ENCODE results near the gene RLBP1.

- TF ChIP-seq, protein P1, sequence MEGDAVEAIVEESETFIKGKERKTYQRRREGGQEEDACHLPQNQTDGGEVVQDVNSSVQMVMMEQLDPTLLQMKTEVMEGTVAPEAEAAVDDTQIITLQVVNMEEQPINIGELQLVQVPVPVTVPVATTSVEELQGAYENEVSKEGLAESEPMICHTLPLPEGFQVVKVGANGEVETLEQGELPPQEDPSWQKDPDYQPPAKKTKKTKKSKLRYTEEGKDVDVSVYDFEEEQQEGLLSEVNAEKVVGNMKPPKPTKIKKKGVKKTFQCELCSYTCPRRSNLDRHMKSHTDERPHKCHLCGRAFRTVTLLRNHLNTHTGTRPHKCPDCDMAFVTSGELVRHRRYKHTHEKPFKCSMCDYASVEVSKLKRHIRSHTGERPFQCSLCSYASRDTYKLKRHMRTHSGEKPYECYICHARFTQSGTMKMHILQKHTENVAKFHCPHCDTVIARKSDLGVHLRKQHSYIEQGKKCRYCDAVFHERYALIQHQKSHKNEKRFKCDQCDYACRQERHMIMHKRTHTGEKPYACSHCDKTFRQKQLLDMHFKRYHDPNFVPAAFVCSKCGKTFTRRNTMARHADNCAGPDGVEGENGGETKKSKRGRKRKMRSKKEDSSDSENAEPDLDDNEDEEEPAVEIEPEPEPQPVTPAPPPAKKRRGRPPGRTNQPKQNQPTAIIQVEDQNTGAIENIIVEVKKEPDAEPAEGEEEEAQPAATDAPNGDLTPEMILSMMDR (IDR thresholded peaks at IDR 0.05): no peak
- TF ChIP-seq POLR2A (IDR thresholded peaks at IDR 0.05) (no peak), POLR2AphosphoS5 (IDR thresholded peaks at IDR 0.05) (no peak)
Measured at GRCh38 chr15:89231832-89232231, 10.5 kb upstream of the RLBP1 start.

All from prostate gland (tissue), 2 donors.